Measurements from ENCODE around the gene RINT1. TPM values are rescaled to one million over a fixed set of nuclear protein-coding genes. Genes with fewer than 3 reads are reported as not detected.

Gene RINT1
- total RNA-seq, 2 experiments from 2014 or later: 21.7 to 22.5 TPM

- DNase-seq (no peak), ATAC-seq (no peak)
- intact Hi-C loops (cut with micrococcal nuclease): no loop called here
- H3K4me1 Mint-ChIP-seq (ENCODE audit: low read depth): no peaks in the 10 kb centered on the region
- POLR2A ChIA-PET: no interaction called here
- CTCF ChIA-PET: no interaction called here
- TF ChIP-seq CTCF (IDR thresholded peaks at IDR 0.05): no peak
- no peak overlapping the region for H3K27ac Mint-ChIP-seq
- H3K36me3 Mint-ChIP-seq (ENCODE audit: low read depth): peaks cover 29% of the 10 kb centered on the region
- H3K9me3 Mint-ChIP-seq: no peaks in the 10 kb centered on the region
- no peak overlapping the region for H3K4me3 Mint-ChIP-seq
- no peaks in the 10 kb centered on the region for H3K27me3 Mint-ChIP-seq
Measured at GRCh38 chr7:105493923-105494315, 38.1 kb upstream of the RINT1 start.

- TF ChIP-seq CTCF (IDR thresholded peaks at IDR 0.05): no peak
- ChIA-PET POLR2A (no interaction called here), CTCF (interaction anchor here (1.2 kb wide), 1 partner anchor 10 kb away, joined by 3 read pairs; no protein-coding TSS in a partner anchor)
- H3K36me3 Mint-ChIP-seq (ENCODE audit: low read depth): peaks cover 38% of the 10 kb centered on the region
- no peaks in the 10 kb centered on the region for H3K9me3 Mint-ChIP-seq
- no peaks in the 10 kb centered on the region for H3K4me1 Mint-ChIP-seq (ENCODE audit: low read depth)
- H3K4me3 Mint-ChIP-seq: no peak overlapping the region
- no peak overlapping the region for H3K27ac Mint-ChIP-seq
- intact Hi-C loops (cut with micrococcal nuclease): no loop called here
- DNase-seq (no peak), ATAC-seq (no peak)
- H3K27me3 Mint-ChIP-seq: no peaks in the 10 kb centered on the region
Measured at GRCh38 chr7:105496521-105496920, 35.5 kb upstream of the RINT1 start.

GRCh38 chr7:105497016-105497415, 35.0 kb upstream of the RINT1 start:
- ChIA-PET POLR2A (no interaction called here), CTCF (interaction anchor here (1.2 kb wide), 1 partner anchor 9 kb away, joined by 3 read pairs; no protein-coding TSS in a partner anchor)
- DNase-seq: no peak
- Mint-ChIP-seq H3K27me3 (no peaks in the 10 kb centered on the region), H3K36me3 (ENCODE audit: low read depth) (peaks cover 41% of the 10 kb centered on the region), H3K27ac (no peak overlapping the region), H3K9me3 (no peaks in the 10 kb centered on the region), H3K4me3 (no peak overlapping the region), H3K4me1 (ENCODE audit: low read depth) (no peaks in the 10 kb centered on the region)
- intact Hi-C loops (cut with micrococcal nuclease): no loop called here
- TF ChIP-seq CTCF (IDR thresholded peaks at IDR 0.05): no peak
- no peak for ATAC-seq

GRCh38 chr7:105502173-105502572, 29.8 kb upstream of the RINT1 start:
- DNase-seq (no peak), ATAC-seq (no peak)
- no peak for TF ChIP-seq CTCF (IDR thresholded peaks at IDR 0.05)
- intact Hi-C loops (cut with micrococcal nuclease): no loop called here
- Mint-ChIP-seq H3K4me1 (ENCODE audit: low read depth) (no peaks in the 10 kb centered on the region), H3K9me3 (no peaks in the 10 kb centered on the region), H3K4me3 (no peak overlapping the region), H3K27ac (no peak overlapping the region), H3K36me3 (ENCODE audit: low read depth) (peaks cover 42% of the 10 kb centered on the region), H3K27me3 (no peaks in the 10 kb centered on the region)
- ChIA-PET CTCF (no interaction called here), POLR2A (no interaction called here)

GRCh38 chr7:105512415-105512814, 19.6 kb upstream of the RINT1 start:
- no peak for TF ChIP-seq CTCF (IDR thresholded peaks at IDR 0.05)
- Mint-ChIP-seq H3K36me3 (ENCODE audit: low read depth) (peaks cover 37% of the 10 kb centered on the region), H3K4me3 (no peak overlapping the region), H3K9me3 (no peaks in the 10 kb centered on the region), H3K27ac (peak overlapping the region; percentile 65), H3K4me1 (ENCODE audit: low read depth) (peaks cover 26% of the 10 kb centered on the region), H3K27me3 (no peaks in the 10 kb centered on the region)
- intact Hi-C loops (cut with micrococcal nuclease): no loop called here
- CTCF ChIA-PET: no interaction called here
- POLR2A ChIA-PET: interaction anchor here (1.8 kb wide), 1 partner anchor 11 kb away, joined by 6 read pairs; no protein-coding TSS in a partner anchor
- DNase-seq (no peak), ATAC-seq (no peak)
